Measurements from ENCODE around the gene HEPACAM. TPM values are rescaled to one million over a fixed set of nuclear protein-coding genes. Genes with fewer than 3 reads are reported as not detected.

Gene HEPACAM
- total RNA-seq, 6 experiments from 2014 or later, result 0.30 to 30.8 (median 2.3) TPM

DNA sequence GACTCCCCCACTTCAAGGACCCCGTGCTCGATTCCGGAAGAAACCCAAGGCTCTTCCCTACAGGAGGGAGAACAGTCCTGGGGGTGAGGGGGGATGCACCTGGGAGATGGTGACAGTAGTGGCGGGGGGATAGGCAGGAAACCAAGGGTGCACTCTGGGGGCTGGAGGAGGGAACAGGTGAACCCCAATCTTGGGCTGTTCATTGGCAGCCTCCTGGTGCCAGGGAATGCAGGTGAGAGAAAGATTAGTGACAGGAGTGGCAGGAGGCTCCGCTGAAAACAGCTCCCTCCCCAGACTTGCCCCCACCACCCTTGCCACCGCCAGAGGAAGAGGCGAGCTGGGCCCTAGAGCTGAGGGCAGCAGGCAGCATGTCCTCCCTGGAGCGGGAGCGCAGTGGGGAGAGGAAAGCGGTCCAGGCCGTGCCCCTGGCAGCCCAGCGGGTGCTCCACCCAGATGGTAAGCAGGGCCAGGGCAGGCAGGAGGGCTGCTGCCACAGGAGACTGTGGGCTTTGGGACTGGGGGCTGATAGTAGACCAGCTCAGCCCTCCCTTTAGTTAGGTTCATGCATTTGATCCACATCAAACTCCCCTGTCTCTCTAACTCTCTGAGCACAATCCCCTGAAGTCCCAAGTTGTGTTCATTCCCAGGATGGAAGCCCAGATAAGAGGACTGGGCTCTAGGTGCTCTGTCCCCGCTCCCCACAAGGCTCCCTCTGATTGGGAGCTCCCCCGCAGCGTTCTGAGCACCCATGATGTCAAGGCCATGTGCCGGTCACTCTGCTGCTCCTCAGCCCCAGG, 56.2 kb downstream of the HEPACAM start:
- H3K36me3 ChIP-seq, result no peaks in the 10 kb centered on the region
- H3K27me3 ChIP-seq, result no peaks in the 10 kb centered on the region
- 78% methylated on average over 9 of the region's 16 CpGs for WGBS (ENCODE audit: insufficient coverage, low coverage, low lambda C conversion rate, missing lambda C conversion rate)
- intact Hi-C loops (cut with DNase I), result no loop called here
- peaks cover 0 to 21% (median 6%) of the 10 kb centered on the region in 4 donors for H3K4me1 ChIP-seq
- no peak for ATAC-seq
- no peak overlapping the region for H3K27ac ChIP-seq
- peak in 2 of 3 donors; percentile 42 to 49 for DNase-seq
- no peak overlapping the region for H3K4me3 ChIP-seq
- no peak for TF ChIP-seq POLR2A (IDR thresholded peaks at IDR 0.05)
- TF ChIP-seq, protein P1, sequence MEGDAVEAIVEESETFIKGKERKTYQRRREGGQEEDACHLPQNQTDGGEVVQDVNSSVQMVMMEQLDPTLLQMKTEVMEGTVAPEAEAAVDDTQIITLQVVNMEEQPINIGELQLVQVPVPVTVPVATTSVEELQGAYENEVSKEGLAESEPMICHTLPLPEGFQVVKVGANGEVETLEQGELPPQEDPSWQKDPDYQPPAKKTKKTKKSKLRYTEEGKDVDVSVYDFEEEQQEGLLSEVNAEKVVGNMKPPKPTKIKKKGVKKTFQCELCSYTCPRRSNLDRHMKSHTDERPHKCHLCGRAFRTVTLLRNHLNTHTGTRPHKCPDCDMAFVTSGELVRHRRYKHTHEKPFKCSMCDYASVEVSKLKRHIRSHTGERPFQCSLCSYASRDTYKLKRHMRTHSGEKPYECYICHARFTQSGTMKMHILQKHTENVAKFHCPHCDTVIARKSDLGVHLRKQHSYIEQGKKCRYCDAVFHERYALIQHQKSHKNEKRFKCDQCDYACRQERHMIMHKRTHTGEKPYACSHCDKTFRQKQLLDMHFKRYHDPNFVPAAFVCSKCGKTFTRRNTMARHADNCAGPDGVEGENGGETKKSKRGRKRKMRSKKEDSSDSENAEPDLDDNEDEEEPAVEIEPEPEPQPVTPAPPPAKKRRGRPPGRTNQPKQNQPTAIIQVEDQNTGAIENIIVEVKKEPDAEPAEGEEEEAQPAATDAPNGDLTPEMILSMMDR (IDR thresholded peaks at IDR 0.05), result no peak
- H3K9me3 ChIP-seq, result no peaks in the 10 kb centered on the region

DNA sequence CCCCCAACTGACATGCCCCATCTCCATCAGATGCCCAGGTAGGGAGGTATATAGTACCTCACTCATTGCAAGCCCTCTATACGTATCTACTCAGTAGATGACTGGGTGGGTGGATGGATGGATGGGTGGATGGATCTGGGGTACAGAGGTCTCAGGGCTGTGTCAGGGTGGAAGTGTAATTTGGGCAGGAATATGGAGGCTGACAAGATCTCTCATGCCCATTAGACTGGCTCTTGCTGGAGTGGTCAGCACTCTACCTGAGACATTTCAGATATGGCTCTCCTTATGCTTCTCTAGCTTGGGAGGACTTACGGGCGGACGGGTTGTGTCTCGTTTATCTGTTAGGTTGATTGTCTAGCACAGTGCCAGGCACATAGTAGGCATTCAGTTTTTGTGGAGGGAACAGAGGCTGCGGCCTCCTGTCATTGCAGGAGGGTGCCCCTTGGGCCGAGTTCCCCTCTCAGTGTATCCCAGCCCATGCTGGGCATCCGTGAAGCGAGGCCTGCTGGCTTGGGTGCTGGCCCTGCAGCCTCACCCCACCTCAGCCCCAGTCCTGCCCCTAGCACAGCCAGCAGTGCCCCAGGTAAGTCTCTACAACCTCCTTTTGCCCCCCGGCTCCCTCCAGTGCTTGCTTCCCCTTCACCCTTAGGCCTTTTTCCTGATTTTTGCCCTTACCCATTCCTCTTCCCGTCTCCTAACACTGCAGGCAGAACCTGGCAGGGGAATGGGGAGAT, 56.9 kb downstream of the HEPACAM start:
- Histone ChIP-seq H3K4me1 (peaks cover 0 to 21% (median 6%) of the 10 kb centered on the region in 4 donors), H3K27me3 (no peaks in the 10 kb centered on the region), H3K4me3 (no peak overlapping the region), H3K36me3 (no peaks in the 10 kb centered on the region), H3K9me3 (no peaks in the 10 kb centered on the region), H3K27ac (no peak overlapping the region)
- WGBS (ENCODE audit: insufficient coverage, low coverage, low lambda C conversion rate, missing lambda C conversion rate), result 90% methylated on average over 4 of the region's 11 CpGs
- TF ChIP-seq POLR2A (IDR thresholded peaks at IDR 0.05), result no peak
- TF ChIP-seq, protein P1 (IDR thresholded peaks at IDR 0.05), result no peak
- no peak for ATAC-seq
- DNase-seq, result peak in 1 of 3 donors; percentile 29
- intact Hi-C loops (cut with DNase I), result no loop called here

DNA sequence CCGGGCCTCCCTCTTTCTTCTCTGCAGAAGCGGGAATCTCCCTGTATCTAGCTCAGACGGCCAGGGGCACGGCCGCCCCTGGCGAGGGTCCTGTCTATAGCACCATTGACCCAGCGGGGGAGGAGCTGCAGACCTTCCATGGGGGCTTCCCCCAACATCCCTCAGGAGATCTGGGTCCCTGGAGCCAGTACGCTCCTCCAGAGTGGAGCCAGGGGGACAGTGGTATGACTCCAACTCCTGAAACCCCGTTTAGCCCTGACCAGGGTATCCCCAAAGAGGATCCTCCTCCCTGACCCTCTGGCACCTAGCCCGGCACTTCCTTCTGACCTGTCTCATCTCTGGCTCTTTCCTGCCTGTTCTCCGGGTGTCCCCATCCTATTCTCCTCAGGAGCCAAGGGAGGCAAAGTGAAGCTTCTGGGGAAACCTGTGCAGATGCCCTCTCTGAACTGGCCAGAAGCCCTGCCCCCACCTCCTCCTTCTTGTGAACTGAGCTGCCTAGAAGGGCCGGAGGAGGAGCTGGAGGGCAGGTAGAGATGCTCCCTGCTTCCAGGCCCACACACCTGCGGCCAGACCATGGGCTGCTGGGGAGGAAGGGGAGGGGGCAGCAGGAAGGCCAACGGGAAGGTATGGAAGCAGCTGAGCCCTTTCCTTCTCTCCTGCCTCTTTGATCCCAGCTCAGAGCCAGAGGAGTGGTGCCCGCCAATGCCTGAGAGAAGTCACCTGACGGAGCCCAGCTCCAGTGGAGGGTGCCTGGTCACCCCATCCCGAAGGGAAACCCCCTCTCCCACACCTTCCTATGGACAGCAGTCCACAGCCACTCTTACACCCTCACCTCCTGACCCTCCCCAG, 57.7 kb downstream of the HEPACAM start:
- ATAC-seq (no peak), DNase-seq (peak in 1 of 3 donors; percentile 46)
- no peak overlapping the region for H3K27ac ChIP-seq
- intact Hi-C loops (cut with DNase I), result no loop called here
- no peaks in the 10 kb centered on the region for H3K27me3 ChIP-seq
- no peak overlapping the region for H3K4me3 ChIP-seq
- no peaks in the 10 kb centered on the region for H3K36me3 ChIP-seq
- H3K9me3 ChIP-seq, result no peaks in the 10 kb centered on the region
- H3K4me1 ChIP-seq, result peaks cover 0 to 20% (median 6%) of the 10 kb centered on the region in 4 donors
- WGBS (ENCODE audit: insufficient coverage, low coverage, low lambda C conversion rate, missing lambda C conversion rate), result 57% methylated on average over 6 of the region's 17 CpGs
- no peak for TF ChIP-seq POLR2A (IDR thresholded peaks at IDR 0.05)
- TF ChIP-seq, protein P1 (IDR thresholded peaks at IDR 0.05), result no peak

DNA sequence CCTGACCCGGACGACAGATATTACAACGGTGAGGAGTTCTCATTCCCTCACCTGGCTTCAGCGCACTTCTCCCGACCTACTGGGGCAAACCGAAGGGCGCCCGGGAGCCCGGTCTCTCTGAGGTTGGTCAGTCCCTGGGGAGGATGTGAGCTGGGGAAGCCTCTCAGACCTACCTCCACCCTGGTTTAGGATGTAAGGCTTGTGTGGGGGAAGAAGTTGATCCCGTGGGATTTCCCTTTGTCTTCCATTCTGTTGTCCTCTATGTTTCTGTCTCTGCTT, 58.3 kb downstream of the HEPACAM start:
- DNase-seq (no peak), ATAC-seq (no peak)
- Histone ChIP-seq H3K4me1 (peaks cover 0 to 15% (median 3%) of the 10 kb centered on the region in 4 donors), H3K27ac (no peak overlapping the region), H3K9me3 (no peaks in the 10 kb centered on the region), H3K4me3 (no peak overlapping the region), H3K27me3 (no peaks in the 10 kb centered on the region), H3K36me3 (no peaks in the 10 kb centered on the region)
- intact Hi-C loops (cut with DNase I), result no loop called here
- TF ChIP-seq POLR2A (IDR thresholded peaks at IDR 0.05), result no peak
- TF ChIP-seq, protein P1 (IDR thresholded peaks at IDR 0.05), result no peak
- 71% methylated on average over 8 of the region's 10 CpGs for WGBS (ENCODE audit: insufficient coverage, low coverage, low lambda C conversion rate, missing lambda C conversion rate)

Data from right lobe of liver (tissue), 6 donors.